GM18868 (cell line): Measurements from ENCODE around the gene IFITM10.
A peak's percentile ranks its signal among the peaks of the same experiment; 100 is the strongest.

ENCODE experiments used
- ATAC-seq: cut with Tn5 transposase; IDR thresholded peaks from one replicate; pipeline ENCODE4 v1.9.1; 2021; ENCODE audit warnings: mild to moderate bottlenecking, moderate library complexity; ENCODE audit not compliant: unreplicated experiment

Gene IFITM10

DNA sequence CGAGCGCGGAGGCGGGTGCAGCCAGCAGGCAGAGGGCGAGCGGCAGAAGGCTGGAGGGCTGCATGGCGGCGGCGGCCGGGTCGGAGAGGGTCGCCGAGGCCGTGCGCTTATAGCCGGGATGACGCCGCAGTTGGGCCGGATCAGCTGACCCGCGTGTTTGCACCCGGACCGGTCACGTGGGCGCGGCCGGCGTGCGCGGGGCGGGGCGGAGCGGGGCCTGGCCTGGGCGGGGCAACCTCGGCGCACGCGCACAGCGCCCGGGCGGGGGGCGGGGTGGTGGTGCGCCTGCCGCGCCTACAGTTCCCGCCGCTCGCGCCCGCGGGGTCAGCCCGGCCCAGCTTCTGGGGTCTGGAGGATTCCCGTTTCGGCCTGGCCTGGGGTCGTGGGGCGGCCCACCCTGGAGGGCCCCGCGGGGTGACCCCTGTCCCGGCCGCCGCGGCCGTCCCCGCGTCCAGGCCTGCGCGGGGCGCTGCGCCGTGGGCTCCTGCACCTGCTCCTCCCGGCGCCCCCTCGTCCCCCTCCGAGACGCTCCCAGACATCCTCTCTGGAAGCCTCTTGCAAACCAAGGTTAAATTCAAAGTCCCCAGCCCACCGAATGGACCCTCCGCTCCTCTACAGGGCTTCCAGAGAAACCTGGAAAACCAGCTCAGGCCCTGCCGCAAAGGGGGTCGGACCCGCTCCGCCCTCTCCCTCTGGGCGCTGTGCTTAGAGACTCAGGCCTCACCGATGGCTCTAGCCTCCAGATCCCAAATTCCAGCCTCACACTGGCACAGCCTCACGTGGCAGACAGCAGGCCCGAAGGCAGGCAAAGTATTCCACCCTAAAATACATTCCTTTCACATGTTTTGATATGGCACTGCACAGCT is 13.6 kb upstream of the IFITM10 start, which contains the start of gene CTSD:
CTSD (minus strand) TSS at position 132 of the 866 bp plus-strand sequence; CDS start at position 64, 68 bp downstream.
- peak; percentile 72 for ATAC-seq

- ATAC-seq: peak; percentile 21
These were observed 13.0 kb upstream of the IFITM10 start for GRCh38 chr11:1763336-1763795.

DNA sequence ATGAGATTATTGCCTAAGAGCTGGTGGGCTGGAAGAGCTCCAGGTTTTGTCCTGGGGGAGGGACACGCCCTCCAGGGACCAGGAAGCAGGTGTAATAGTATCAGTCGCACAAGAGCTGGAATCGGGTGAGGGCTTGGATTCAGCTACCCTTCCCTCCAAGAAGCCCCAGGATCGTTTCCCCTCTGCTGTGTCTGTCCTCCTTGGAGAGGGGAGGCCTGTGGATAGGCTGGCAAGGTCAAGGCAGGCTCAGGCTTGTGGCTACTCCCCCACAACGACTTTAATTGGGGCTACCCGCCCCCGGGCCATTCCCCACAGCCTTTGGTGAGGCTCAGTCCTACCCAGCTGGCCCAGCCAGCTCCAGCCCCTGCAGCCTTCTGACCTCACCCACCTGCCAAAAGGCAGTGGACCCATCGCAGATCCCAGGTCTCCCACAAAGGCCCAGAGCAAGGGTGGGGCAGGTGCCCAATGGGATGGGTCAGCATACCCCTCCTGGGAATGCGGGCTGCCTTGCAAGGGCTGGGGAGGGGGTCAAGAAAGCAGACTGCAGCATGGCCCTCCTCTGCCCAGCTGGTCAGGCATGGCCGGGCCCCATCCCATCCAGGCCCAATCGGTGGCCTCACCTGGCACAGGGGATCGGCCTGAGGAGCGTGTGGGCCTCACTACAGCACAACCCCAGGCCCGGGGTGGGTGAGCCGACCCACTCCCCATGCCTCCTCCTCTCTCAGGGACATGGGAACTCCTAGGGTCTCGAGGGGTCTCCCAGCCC is 12.3 kb upstream of the IFITM10 start:
- no peak for ATAC-seq

DNA sequence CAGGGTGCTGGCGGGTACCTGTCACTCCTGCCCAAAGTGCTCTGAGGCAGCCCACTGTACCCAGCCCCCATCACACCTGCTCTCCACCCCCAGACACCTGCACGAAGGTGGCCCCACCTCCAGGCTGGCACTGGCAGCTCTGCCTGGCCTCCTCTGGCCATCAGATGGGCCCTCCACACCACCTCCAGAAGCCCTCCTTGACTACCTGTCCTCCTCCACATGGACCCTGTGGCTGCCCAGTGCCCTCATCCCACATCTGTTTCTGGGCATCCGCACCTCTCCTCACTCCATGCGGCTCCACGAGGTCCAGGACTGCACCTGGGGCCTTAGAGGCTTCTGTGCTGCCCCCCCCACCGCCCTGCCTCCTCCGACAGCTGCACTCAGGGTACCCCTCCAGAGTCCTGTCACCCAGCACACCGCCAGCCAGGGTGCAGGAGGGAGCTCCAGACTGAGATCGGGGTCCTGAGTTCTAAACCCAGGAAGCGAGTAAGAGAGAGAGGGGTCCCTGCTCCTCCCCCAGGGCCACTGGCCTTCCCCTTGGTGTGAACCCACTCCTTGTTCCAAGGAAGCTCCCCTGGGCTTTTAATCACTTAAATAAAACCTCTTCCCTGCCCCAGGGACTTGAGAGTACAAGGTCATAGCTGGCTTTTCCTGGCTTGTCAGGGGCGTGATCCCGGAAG is 11.6 kb upstream of the IFITM10 start:
- ATAC-seq: no peak

DNA sequence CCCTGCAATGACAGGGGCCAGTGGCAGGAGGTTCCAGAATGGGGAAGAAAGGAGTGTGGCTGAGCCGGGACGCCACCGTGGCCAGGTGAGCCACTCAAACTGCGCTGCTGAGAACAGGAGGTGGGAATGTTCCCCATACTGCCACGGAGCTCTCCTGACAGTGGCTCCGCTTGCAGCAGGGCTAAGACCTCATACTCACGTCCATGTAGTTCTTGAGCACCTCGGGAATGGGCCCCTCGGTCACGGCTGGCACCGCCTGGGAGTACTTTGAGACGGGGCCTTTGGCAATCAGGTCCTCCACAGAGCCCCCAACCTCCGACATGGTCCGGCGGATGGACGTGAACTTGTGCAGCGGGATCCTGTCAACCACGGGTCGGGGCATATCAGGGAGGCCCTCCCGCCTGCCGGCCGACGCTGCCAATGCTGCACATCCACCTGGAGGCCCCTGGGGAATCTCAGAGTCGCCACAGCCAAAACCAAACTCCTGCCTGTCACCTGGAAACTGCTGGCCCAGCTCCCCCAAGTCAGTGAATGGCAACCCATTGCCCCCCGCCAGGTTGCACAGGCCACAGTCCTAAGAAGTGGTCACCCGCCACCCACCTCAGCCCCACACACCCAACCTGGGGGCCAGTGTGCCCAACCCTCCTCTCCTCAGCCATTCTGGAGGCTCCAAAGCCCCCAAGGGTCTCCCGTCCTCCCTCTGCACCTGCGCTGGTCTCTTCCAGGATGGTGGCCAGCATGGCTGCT is 10.9 kb upstream of the IFITM10 start:
- no peak for ATAC-seq

DNA sequence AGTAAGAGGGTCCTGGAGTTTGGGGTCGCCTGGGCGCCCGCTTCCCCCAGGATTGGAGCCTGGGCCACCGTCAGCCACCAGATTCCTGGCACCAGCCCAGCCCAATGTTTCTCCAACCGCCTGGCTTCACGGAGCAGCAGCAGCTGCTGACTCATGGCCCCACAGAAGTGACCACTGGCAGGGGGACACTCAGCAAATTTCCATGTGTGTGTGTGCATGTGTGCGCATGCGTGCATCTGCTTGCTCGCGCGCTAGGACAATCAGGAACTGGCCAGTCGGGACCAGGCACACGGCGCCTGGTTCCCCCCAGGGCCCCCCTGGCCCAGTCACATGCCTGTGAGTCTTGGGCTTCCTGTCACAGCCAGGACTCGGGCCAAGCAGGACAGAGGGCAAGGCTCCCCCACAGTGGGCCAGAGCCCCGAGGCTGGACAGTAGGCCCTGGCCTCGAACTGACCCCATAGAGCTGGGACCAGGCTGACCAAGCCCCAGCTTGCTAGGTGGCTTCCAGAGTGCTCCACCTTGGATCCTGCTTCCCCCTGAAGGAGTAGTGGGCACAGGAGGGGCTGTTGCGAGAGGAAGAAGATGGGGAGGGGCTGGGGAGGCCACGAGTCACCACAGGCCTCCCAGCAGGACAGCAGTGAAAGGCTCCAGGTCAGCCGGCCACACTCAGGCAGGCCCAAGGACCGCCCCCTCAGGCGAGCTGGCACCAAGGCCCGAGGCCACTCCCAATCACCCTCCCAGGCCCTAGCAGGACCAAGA is 10.1 kb upstream of the IFITM10 start:
- ATAC-seq: no peak

GRCh38 chr11:1759851-1760220 is 9.4 kb upstream of the IFITM10 start:
- no peak for ATAC-seq

DNA sequence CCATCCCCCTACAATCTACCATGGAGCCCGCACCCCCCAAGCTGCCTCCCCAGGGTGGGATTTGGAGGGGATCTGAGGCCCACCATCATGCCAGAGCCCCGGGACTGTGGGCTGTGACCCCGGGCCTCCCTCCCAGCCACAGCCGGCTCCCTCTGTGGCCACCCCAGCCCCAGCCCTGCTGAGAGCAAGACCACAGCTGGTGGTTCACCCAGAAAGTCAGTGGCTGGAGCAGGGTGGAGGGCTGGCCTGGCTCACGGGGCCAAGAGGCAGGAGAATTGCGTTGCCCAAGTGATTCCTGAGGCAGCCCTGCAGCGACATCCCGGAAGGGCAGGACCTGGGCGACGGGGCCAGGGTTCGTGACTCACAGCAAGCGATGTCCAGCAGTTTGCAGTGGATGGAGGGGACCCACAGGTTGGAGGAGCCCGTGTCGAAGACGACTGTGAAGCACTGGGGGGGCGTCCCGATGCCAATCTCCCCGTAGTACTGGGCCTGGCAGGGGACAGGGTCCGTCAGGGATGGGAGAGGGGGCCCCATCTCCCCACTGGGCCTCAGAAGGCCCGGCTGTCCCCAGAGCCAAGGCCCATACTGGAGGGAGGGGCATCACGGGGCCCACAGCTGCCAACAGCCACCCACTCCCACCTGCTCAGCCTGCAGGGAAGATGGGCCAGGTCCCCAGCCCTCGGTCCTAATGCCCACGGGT is 8.9 kb upstream of the IFITM10 start:
- no peak for ATAC-seq

- no peak for ATAC-seq
These were observed 8.3 kb upstream of the IFITM10 start for GRCh38 chr11:1758611-1759150.

DNA sequence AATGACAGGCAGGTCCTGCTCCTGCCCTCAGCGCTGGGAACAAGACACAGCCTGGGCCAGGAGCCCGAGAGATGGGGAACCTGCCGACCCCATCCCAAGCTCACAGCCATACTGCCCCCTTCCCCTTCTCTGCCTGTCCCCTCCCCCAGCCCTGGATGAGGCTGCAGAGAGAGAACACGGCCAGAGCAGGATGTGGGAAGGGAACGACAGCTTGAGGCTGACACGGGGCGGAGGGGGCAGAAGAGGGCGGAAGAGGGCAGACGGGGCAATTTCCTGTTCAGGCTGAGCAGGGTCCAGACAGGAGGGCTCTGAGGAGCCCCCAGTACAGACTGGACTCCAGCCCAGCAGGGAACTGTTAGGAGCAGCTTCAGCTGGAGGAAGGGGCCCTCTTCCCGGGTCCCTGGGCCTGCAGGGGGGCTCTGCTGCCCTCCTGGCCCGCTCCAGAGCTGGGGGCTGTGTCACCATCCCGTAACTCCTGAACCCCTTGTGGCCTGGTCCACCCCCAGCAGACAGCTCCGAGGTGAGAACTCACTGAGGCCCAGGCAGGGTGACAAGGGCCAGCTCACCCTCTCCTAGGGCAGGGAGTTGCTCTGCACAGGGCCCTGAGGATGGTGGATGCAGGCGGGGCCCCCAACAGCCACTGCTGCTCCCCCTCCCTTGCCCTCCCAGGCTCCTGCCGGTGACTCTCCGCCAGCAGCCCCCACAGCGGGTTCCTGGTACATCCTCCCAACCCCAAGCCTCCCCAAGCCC is 7.6 kb upstream of the IFITM10 start:
- ATAC-seq: no peak

GRCh38 chr11:1756791-1757771 is 6.7 kb upstream of the IFITM10 start:
- no peak for ATAC-seq

DNA sequence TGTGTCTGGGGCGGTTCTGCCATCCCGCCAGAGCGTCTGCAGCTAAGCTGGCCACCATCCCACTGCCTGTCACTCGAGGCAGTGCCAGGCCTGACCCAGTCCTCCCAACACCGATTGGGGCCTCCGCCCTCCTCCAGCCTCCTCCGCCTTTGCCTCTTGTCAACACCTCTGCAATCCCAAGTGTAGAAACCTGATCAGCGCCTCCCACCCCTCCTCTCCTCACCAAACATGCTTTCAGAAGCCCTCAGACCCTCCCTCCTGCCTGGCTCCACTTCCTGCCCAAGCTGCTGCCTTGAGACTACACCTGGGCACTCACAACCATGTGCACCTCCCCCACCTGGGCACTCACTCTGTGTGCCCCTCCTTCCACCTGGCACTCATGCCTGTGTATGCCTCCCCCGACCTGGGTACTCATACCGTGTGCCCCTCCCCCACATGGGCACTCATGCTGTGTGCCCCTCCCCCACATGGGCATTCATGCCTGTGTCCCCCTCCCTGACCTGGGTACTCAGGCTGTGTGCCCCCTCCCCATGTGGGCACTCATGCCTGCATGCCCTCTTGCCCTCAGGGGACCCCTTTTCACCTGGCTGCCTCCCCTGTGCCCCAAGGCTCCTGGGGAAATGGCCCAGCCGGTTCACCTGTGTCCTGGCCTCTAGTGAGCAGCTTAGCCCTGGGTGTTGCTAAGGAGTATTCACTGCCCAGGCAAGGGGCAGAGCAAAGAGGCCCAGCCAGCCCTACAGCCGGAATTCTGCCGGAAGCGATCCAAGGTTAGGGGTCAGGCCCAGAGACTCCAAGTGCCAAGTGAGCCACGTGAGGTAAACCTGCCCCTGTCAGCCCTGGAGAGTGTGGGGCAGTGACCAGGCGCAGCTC is 5.5 kb upstream of the IFITM10 start:
- no peak for ATAC-seq

DNA sequence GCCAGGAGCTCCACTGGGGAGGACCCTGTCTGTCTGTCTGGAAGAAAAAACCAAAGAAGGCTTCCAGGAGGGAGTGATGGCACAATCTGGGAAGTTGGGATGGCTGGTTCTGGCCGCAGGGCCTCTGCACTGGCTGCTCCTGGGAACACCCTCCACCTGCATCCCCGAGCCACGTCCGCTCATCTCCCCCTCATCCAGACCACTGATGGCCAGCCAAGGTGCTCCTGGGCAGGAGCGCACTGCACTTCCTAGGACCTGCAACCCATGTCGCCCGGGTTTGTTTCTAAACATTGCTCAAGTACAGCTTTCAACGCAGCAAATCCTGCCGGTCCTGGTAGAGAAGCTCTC is 4.9 kb upstream of the IFITM10 start:
- no peak for ATAC-seq

DNA sequence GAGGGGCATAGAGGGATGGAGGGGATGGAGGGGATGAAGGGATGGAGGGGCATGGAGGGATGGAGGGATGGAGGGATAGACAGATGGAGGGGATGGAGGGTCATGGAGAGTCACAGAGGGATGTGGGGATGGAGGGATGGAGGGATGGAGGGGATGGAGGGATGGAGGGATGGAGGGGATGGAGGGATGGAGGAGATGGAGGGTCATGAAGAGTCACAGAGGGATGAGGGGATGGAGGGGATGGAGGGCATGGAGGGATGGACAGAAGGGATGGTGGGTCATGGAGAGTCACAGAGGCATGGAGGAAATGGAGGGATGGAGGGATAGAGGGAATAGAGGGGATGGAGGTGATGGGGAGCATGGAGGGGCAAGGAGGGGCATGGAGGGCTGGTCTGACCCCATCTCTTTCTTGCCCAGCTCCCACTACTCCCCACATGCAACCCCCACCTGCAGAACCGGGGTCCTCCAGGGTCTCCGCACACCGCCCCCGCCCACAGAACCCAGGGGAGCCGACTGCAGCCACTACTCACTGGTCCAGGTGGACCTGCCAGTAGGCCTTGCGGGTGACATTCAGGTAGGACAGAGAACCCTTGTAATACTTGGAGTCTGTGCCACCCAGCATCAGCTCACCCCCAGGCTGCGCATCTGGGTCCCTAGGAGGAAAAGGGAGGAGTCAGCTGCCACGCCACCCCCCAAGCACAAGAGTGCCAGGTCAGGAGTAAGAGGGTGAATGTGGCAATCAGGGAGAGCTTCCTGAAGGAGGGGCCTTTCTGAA is 4.2 kb upstream of the IFITM10 start:
- no peak for ATAC-seq

- ATAC-seq: no peak
These were observed 3.5 kb upstream of the IFITM10 start for GRCh38 chr11:1753929-1754305.
